Neuronal stem cell (in vitro differentiated cells): Measurements from ENCODE around the gene FKBP2.

Experiments
- DNase-seq: peaks from one replicate; pipeline ENCODE4 v3.0.0-alpha.2; 2013; ENCODE audit warnings: low spot score
- H2AFZ ChIP-seq: one replicate; pipeline ENCODE4 v1.6.1; 2013; ENCODE audit warnings: mild to moderate bottlenecking, low read length, inconsistent platforms
- H2AK5ac ChIP-seq: 2 replicates; pipeline ENCODE4 v1.6.1; 2013; ENCODE audit warnings: low read depth, mild to moderate bottlenecking, inconsistent platforms, low read length, moderate library complexity, mixed read lengths
- H2BK120ac ChIP-seq: 2 replicates; pipeline ENCODE4 v1.6.1; 2013; ENCODE audit warnings: low read depth, mild to moderate bottlenecking, inconsistent platforms, low read length, moderate library complexity, mixed read lengths
- H2BK12ac ChIP-seq: one replicate; pipeline ENCODE4 v1.6.1; 2013; ENCODE audit warnings: low read length, inconsistent platforms
- H2BK15ac ChIP-seq: 2 replicates; pipeline ENCODE4 v1.6.1; 2013; ENCODE audit warnings: mild to moderate bottlenecking, low read length, inconsistent platforms, mixed read lengths
- H2BK5ac ChIP-seq: one replicate; pipeline ENCODE4 v1.6.1; 2013; ENCODE audit warnings: inconsistent platforms, mild to moderate bottlenecking, low read length, moderate library complexity
- H3K14ac ChIP-seq: one replicate; pipeline ENCODE4 v1.6.1; 2013; ENCODE audit warnings: low read length, inconsistent platforms
- H3K18ac ChIP-seq: 2 replicates; pipeline ENCODE4 v1.6.1; 2013; ENCODE audit warnings: low read length, inconsistent platforms
- H3K23ac ChIP-seq: 2 replicates; pipeline ENCODE4 v1.6.1; 2013; ENCODE audit warnings: low read depth, mild to moderate bottlenecking, mixed read lengths, low read length, inconsistent platforms; ENCODE audit not compliant: poor library complexity
- H3K27ac ChIP-seq: replicated peaks from 3 replicates; pipeline ENCODE4 v1.5.1; 2013; ENCODE audit warnings: low read length, inconsistent platforms
- H3K27me3 ChIP-seq, 3 experiments: 2 replicates each; pipeline ENCODE4 v1.6.1; 2013; ENCODE audit warnings: low read length in 3 of 3, mild to moderate bottlenecking in 2 of 3, inconsistent platforms in 1 of 3, low read depth in 1 of 3, mixed read lengths in 1 of 3, moderate library complexity in 1 of 3; ENCODE audit not compliant: control insufficient read depth in 3 of 3, insufficient read depth in 3 of 3
- H3K36me3 ChIP-seq, 2 donors: replicated peaks in 1 of 2; 2 replicates each; pipeline ENCODE4 v1.6.1; 2013; ENCODE audit warnings: low read length in 2 of 2; ENCODE audit not compliant: control insufficient read depth in 2 of 2, insufficient read depth in 2 of 2
- H3K4ac ChIP-seq: 2 replicates; pipeline ENCODE4 v1.6.1; 2013; ENCODE audit warnings: inconsistent platforms, mild to moderate bottlenecking, low read length, moderate library complexity
- H3K4me1 ChIP-seq, 2 donors: 1 replicate in 1 of 2; 2 replicates in 1 of 2; pipeline ENCODE4 v1.6.1; 2013; ENCODE audit warnings: low read length in 2 of 2, low read depth in 1 of 2; ENCODE audit not compliant: control insufficient read depth in 2 of 2, insufficient read depth in 1 of 2
- H3K4me2 ChIP-seq: one replicate; pipeline ENCODE4 v1.6.1; 2013; ENCODE audit warnings: mild to moderate bottlenecking, low read length, inconsistent platforms; ENCODE audit not compliant: insufficient read depth, poor library complexity, severe bottlenecking
- H3K4me3 ChIP-seq, 2 donors: 2 replicates each; pipeline ENCODE4 v1.5.1; 2013; ENCODE audit warnings: low read length in 2 of 2, mild to moderate bottlenecking in 2 of 2, inconsistent platforms in 1 of 2, moderate library complexity in 1 of 2
- H3K79me1 ChIP-seq: one replicate; pipeline ENCODE4 v1.6.1; 2013; ENCODE audit warnings: low read depth, mild to moderate bottlenecking, inconsistent platforms, low read length, moderate library complexity
- H3K9ac ChIP-seq: one replicate; pipeline ENCODE4 v1.6.1; 2013; ENCODE audit warnings: mild to moderate bottlenecking, low read depth, low read length, inconsistent platforms; ENCODE audit not compliant: poor library complexity
- H3K9me3 ChIP-seq, 2 donors: replicated peaks in 1 of 2; 2 replicates each; pipeline versions ENCODE3 to v1.6.1; 2013; ENCODE audit warnings: low read length in 2 of 2, mild to moderate bottlenecking in 2 of 2, inconsistent platforms in 1 of 2, low read depth in 1 of 2, mixed read lengths in 1 of 2, moderate library complexity in 1 of 2; ENCODE audit not compliant: control insufficient read depth in 2 of 2, insufficient read depth in 1 of 2
- H4K8ac ChIP-seq: one replicate; pipeline ENCODE4 v1.6.1; 2013; ENCODE audit warnings: low read depth, mild to moderate bottlenecking, inconsistent platforms, low read length, moderate library complexity
- H4K91ac ChIP-seq: one replicate; pipeline ENCODE4 v1.6.1; 2013; ENCODE audit warnings: low read length, low read depth, mild to moderate bottlenecking, inconsistent platforms; ENCODE audit not compliant: poor library complexity
- WGBS, 2 donors: extraction: QIAGEN DNeasy Blood & Tissue Kit; methylation state at CpG; one replicate each; pipeline ENCODE4 v1.1.7; 2013; ENCODE audit warnings: missing lambda C conversion rate in 2 of 2, mixed read lengths in 1 of 2; ENCODE audit not compliant: insufficient read length in 2 of 2, insufficient replicate concordance in 1 of 2; ENCODE audit errors: extremely low coverage in 2 of 2; 5-methylcytosine and 5-hydroxymethylcytosine counted together

The FKBP2 gene

GRCh38 chr11:64234647-64235379, 6.1 kb upstream of the FKBP2 start:
- Histone ChIP-seq H3K23ac (peak overlapping the region; percentile 71), H3K4ac (peak overlapping the region; percentile 91), H3K27me3 (peaks cover 0 to 36% (median 0%) of the 10 kb centered on the region in 3 experiments), H3K79me1 (peaks cover 5% of the 10 kb centered on the region), H3K4me1 (peaks cover 3 to 11% of the 10 kb centered on the region in 2 donors), H2BK15ac (no peak overlapping the region), H4K91ac (no peak overlapping the region), H2BK120ac (peak overlapping the region; percentile 38), H3K9me3 (no peaks in the 10 kb centered on the region), H3K14ac (no peak overlapping the region), H2AK5ac (peak overlapping the region; percentile 90), H3K9ac (peak overlapping the region; percentile 88), H2BK5ac (peak overlapping the region; percentile 59), H2AFZ (no peak overlapping the region), H3K18ac (peak overlapping the region; percentile 86), H4K8ac (no peak overlapping the region), H3K27ac (no peak overlapping the region), H3K4me3 (peak overlapping the region in 1 of 2 donors; percentile 85), H2BK12ac (no peak overlapping the region), H3K4me2 (peak overlapping the region; percentile 88), H3K36me3 (peaks cover 5% of the 10 kb centered on the region in 2 donors)
- no CpG with 5 or more reads among the region's 80 CpGs for WGBS, 2 donors
- no peak for DNase-seq

GRCh38 chr11:64235437-64236161, 5.3 kb upstream of the FKBP2 start:
- Histone ChIP-seq H2BK15ac (peak overlapping the region; percentile 45), H3K4ac (no peak overlapping the region), H2BK5ac (peak overlapping the region; percentile 59), H3K9me3 (no peaks in the 10 kb centered on the region), H4K8ac (no peak overlapping the region), H3K4me3 (peak overlapping the region in 1 of 2 donors; percentile 36), H3K79me1 (peaks cover 5% of the 10 kb centered on the region), H2BK120ac (no peak overlapping the region), H3K36me3 (peaks cover 5% of the 10 kb centered on the region in 2 donors), H3K4me2 (no peak overlapping the region), H3K18ac (no peak overlapping the region), H2AFZ (no peak overlapping the region), H4K91ac (no peak overlapping the region), H3K27ac (no peak overlapping the region), H2AK5ac (peak overlapping the region; percentile 90), H3K14ac (peak overlapping the region; percentile 75), H3K23ac (peak overlapping the region; percentile 90), H2BK12ac (no peak overlapping the region), H3K27me3 (peaks cover 0 to 36% (median 0%) of the 10 kb centered on the region in 3 experiments), H3K9ac (peak overlapping the region; percentile 88), H3K4me1 (peaks cover 7 to 17% of the 10 kb centered on the region in 2 donors)
- WGBS, 2 donors: no CpG with 5 or more reads among the region's 12 CpGs
- DNase-seq: no peak

GRCh38 chr11:64237484-64237951, 3.4 kb upstream of the FKBP2 start:
- no peak overlapping the region for H2BK15ac ChIP-seq
- no peak for DNase-seq
- H4K91ac ChIP-seq: no peak overlapping the region
- H2AFZ ChIP-seq: no peak overlapping the region
- H4K8ac ChIP-seq: no peak overlapping the region
- no peak overlapping the region for H3K4me3 ChIP-seq
- H3K4ac ChIP-seq: no peak overlapping the region
- H3K23ac ChIP-seq: no peak overlapping the region
- H2AK5ac ChIP-seq: no peak overlapping the region
- H3K14ac ChIP-seq: no peak overlapping the region
- peaks cover 8 to 19% of the 10 kb centered on the region in 2 donors for H3K4me1 ChIP-seq
- H3K9me3 ChIP-seq: no peaks in the 10 kb centered on the region
- H2BK120ac ChIP-seq: no peak overlapping the region
- H2BK5ac ChIP-seq: no peak overlapping the region
- peaks cover 2 to 5% of the 10 kb centered on the region in 2 donors for H3K36me3 ChIP-seq
- no peak overlapping the region for H3K4me2 ChIP-seq
- peak overlapping the region; percentile 44 for H3K9ac ChIP-seq
- H2BK12ac ChIP-seq: no peak overlapping the region
- H3K27me3 ChIP-seq: peaks cover 0 to 23% (median 0%) of the 10 kb centered on the region in 3 experiments
- no peak overlapping the region for H3K18ac ChIP-seq
- no peak overlapping the region for H3K27ac ChIP-seq
- WGBS, 2 donors: no CpG with 5 or more reads among the region's 12 CpGs
- H3K79me1 ChIP-seq: peaks cover 14% of the 10 kb centered on the region

- Histone ChIP-seq H2BK15ac (no peak overlapping the region), H3K36me3 (peaks cover 3 to 5% of the 10 kb centered on the region in 2 donors), H3K14ac (no peak overlapping the region), H4K8ac (peak overlapping the region; percentile 56), H2AK5ac (peak overlapping the region; percentile 46), H3K4me2 (no peak overlapping the region), H2BK5ac (no peak overlapping the region), H4K91ac (no peak overlapping the region), H3K9me3 (no peaks in the 10 kb centered on the region), H3K18ac (no peak overlapping the region), H3K23ac (peak overlapping the region; percentile 81), H3K4me1 (peaks cover 8 to 20% of the 10 kb centered on the region in 2 donors), H2BK120ac (no peak overlapping the region), H2BK12ac (peak overlapping the region; percentile 66), H3K27me3 (peaks cover 0 to 18% (median 0%) of the 10 kb centered on the region in 3 experiments), H3K4me3 (no peak overlapping the region), H3K4ac (no peak overlapping the region), H3K27ac (no peak overlapping the region), H3K79me1 (peaks cover 15% of the 10 kb centered on the region), H3K9ac (peak overlapping the region; percentile 44), H2AFZ (no peak overlapping the region)
- no peak for DNase-seq
- WGBS, 2 donors: no CpG with 5 or more reads among the region's 9 CpGs
Measured at GRCh38 chr11:64238076-64238475, 2.8 kb upstream of the FKBP2 start.
